HAP-1 (cell line): ENCODE measurements around the gene CATSPER3.

Experiments
- DNase-seq, 2 experiments: peaks; one replicate each; pipeline ENCODE4 v3.0.0-alpha.2; 2016 to 2020; ENCODE audit warnings: low spot score in 2 of 2
- H3K27me3 ChIP-seq: fragments of 250-450 bp; sonication (Bioruptor Pico); 2 replicates; pipeline ENCODE4 v1.5.1; 2020; ENCODE audit warnings: low read depth, mild to moderate bottlenecking, moderate library complexity
- H3K36me3 ChIP-seq: fragments of 250-450 bp; sonication (Bioruptor Pico); replicated peaks from 2 replicates; pipeline ENCODE4 v1.5.1; 2020; ENCODE audit warnings: mild to moderate bottlenecking
- H3K4me1 ChIP-seq: fragments of 250-450 bp; sonication (Bioruptor Pico); 2 replicates; pipeline ENCODE4 v1.5.1; 2020; ENCODE audit warnings: mild to moderate bottlenecking
- H3K4me3 ChIP-seq: fragments of 250-450 bp; sonication (Bioruptor Pico); 2 replicates; pipeline ENCODE4 v1.5.1; 2020; ENCODE audit warnings: mild to moderate bottlenecking, moderate library complexity
- H3K9me3 ChIP-seq: fragments of 250-450 bp; sonication (Bioruptor Pico); 2 replicates; pipeline ENCODE4 v1.5.1; 2020; ENCODE audit warnings: mild to moderate bottlenecking, moderate library complexity
- in situ Hi-C: fragments of 300-500 bp; cut with MboI; formaldehyde crosslinking; loops from 3 replicates; pipeline ENCODE4 v1.14.3; 2020; ENCODE audit warnings: low sequenced_read_pairs, inconsistent platforms, mixed read lengths

Gene CATSPER3

DNA sequence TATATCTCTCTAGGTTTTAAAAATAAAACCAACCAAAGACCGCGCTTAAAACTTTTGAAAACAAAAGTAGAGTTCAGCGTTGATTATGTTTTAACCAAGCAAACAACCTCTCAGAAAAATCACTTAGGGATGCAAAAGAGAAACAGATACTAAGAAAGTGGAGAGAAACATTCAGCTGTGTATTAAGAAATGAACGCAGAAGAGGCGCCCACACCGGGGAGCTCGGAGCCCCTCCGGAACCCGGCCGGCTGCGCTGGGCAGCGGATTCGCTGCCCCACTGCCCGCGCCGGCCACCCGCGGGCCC, 64.9 kb downstream of the CATSPER3 start:
- Histone ChIP-seq H3K9me3 (no peaks in the 10 kb centered on the region), H3K4me1 (peaks cover 7% of the 10 kb centered on the region), H3K4me3 (peak overlapping the region; percentile 87), H3K36me3 (peaks cover 31% of the 10 kb centered on the region), H3K27me3 (no peaks in the 10 kb centered on the region)
- in situ Hi-C loops = loop anchor here (10.0 kb wide), 1 partner anchor 162 kb away; no protein-coding TSS in a partner anchor
- DNase-seq = no peak

DNA sequence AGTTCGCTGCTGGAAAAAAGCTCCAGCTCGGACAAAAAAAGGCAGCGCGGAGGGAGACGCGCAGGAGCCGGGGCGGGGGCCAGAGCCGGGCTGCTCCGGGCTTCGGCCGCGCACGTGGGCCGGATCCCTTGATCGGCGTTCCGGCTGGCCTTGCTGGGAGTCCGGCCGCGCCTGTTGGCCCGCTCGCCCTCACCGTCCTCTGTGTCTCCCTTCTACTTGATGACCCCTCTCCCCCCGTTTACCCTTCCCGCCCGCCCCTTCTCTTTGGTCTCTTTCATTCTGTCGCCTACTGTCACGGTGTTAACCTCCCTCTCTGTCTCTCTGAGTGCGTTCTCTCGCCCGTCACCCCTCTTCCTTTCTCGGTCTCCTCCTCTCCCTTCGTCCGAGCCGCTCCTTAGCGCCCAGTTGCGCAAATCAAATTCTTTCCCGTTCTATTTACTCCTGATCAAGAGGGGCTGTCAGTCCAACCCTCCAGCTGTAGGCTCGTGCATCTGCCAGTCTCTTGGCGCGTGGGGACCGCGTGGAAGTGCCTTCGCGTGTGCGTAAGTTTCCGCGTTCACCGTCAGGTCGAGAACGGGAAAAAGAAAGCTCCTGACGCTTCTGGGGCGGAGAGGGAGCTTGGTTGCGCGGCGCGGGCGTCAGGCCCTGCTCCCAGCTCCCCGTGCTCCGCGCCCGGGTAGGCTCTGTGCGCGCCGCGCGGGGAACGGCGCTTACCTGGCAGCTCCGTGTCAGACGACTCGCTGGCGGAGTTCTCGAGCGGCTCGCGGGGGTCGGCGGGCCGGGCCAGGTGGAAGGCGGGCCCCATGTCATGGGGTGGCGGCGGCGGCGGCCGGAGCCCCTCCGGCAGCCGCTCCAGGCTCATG, 65.5 kb downstream of the CATSPER3 start:
- H3K4me1 ChIP-seq = peaks cover 7% of the 10 kb centered on the region
- peak; percentile 37 to 47 for DNase-seq
- in situ Hi-C loops = loop anchor here (10.0 kb wide), 1 partner anchor 162 kb away; no protein-coding TSS in a partner anchor
- peaks cover 2% of the 10 kb centered on the region; the same call in 1 of the 2 replicates for H3K27me3 ChIP-seq
- peak overlapping the region; percentile 87 for H3K4me3 ChIP-seq
- H3K9me3 ChIP-seq = no peaks in the 10 kb centered on the region
- peaks cover 25% of the 10 kb centered on the region for H3K36me3 ChIP-seq

DNA sequence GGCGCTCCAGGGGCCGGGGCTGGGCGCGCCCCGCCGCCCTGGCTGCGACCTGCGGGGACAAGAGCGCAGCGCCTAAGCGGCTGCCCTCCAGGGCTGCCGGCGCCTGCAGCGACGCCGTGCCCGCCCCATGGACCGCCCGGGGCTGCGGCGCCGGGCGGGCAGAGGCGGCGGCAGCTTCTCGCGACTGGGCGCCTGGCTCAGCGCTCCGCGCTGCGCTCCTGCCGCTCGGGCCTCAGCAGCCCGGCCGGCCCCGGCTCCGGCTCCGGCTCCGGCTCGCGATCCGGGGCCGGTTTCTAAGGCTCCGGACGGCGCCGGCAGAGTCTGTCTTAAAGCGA, 66.2 kb downstream of the CATSPER3 start, which contains the start of gene PITX1:
Gene PITX1, minus strand, starts transcription at position 328 of the 335 bp plus-strand sequence. CDS start 347 bp downstream, outside the sequence.
- Histone ChIP-seq H3K4me3 (peak within 1 kb of the TSS; percentile 87), H3K36me3 (peaks cover 22% of the 10 kb centered on the region), H3K4me1 (peaks cover 7% of the 10 kb centered on the region), H3K27me3 (peaks cover 8% of the 10 kb centered on the region), H3K9me3 (no peaks in the 10 kb centered on the region; the same call in 1 of the 2 replicates)
- DNase-seq = no peak
- in situ Hi-C loops = loop anchor here (10.0 kb wide), 1 partner anchor 161 kb away; no protein-coding TSS in a partner anchor

DNA sequence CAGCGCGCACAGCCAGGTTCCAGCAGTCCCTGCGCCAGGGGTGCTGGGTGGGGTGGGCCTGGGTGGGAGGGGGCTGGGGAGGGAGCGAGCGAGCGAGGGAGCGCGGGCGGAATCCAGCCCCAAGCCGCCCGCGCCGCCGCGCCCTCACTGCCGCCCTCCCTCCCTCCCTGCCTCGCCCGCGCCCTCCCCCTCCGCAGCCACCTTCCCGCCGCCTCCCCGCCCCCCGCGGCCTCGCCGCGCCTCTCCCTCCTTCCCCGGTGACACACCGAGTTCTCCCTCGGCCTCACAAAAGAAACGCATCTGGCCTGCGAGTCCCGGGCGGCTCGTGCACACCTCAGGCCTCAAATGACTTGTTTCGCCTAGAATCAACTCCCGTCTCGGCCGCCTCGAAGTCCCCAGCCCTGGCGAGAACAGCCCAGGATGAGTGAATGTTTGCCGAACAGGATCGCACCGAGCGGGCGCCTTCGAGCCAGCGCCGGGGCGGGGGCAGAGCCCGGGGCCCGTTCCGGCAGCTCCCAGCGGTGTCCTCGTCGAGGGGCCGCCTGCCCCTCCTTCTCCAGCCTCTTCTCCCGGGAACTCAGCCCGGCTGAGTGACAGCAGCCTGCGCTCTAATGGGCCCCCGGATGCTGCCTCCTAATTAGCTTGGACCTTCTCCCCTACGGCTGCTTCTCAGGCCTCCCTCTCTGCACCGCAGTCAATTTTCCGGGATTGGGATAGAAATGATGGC, 66.7 kb downstream of the CATSPER3 start:
- peaks cover 17% of the 10 kb centered on the region for H3K36me3 ChIP-seq
- DNase-seq = peak; percentile 85 to 93
- in situ Hi-C loops = loop anchor here (10.0 kb wide), 1 partner anchor 160 kb away; no protein-coding TSS in a partner anchor
- H3K4me3 ChIP-seq = peak overlapping the region; percentile 87
- peaks cover 7% of the 10 kb centered on the region for H3K4me1 ChIP-seq
- peaks cover 13% of the 10 kb centered on the region for H3K27me3 ChIP-seq
- no peaks in the 10 kb centered on the region; the same call in 1 of the 2 replicates for H3K9me3 ChIP-seq

DNA sequence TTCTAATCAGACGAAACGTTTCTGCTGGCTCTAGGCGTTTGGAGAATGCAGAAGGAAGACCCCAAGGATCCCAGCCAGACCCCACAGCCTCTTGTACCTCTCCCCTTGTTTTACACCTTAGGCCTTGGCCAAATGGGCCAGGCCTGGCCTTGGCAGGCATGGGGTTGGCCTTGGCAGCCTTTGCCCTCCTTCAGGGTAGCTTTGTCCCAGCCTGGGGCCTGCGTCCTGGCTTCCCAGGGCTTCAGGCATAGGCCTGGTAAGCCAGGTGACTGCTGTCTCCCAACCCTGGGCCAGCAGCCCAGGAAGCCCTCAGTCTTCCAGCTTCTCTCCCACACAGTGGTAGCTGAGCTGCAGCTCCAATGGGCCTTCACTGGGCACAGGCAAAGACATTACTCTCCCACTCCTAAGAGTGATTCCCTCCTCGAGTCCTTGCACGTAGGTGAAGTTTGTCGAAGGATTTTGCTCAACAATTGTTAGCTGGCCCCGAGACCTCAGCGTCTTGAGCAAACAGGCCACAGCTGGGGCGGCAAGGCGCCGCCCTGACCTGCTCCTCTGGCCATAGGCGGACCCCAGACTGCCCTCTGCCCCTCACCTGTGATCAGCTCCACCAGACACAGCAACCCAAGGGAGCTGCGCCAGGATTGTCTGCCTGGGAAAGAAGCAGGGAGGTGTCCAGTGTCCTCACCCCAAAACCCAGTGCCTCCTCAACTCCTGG, 67.4 kb downstream of the CATSPER3 start:
- H3K4me3 ChIP-seq = peak overlapping the region; percentile 87

DNA sequence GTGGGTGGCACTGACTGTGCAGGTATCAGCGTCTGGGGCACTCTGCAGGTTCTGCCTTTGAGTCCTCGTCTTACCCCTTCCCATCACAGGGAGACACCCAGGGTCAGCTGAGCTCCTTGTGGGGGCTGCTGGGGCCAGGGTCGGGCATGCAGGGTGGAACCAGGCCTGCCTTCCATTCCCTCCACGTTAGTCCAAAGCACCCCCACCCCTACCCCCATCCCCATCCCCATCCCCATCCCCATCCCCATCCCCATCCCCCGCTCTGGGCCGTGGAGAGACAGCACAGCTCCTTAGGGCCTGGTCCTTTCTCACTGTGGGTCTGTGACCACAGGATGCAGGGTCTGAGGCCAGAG, 67.9 kb downstream of the CATSPER3 start:
- H3K36me3 ChIP-seq = peaks cover 10% of the 10 kb centered on the region
- peaks cover 7% of the 10 kb centered on the region for H3K4me1 ChIP-seq
- DNase-seq = no peak
- no peak overlapping the region for H3K4me3 ChIP-seq
- no peaks in the 10 kb centered on the region; the same call in 1 of the 2 replicates for H3K9me3 ChIP-seq
- in situ Hi-C loops = loop anchor here (10.0 kb wide), 1 partner anchor 159 kb away; no protein-coding TSS in a partner anchor
- H3K27me3 ChIP-seq = peaks cover 14% of the 10 kb centered on the region

More for the DNA sequence above, 67.4 kb downstream of the CATSPER3 start:
- DNase-seq = no peak
- Histone ChIP-seq H3K36me3 (peaks cover 15% of the 10 kb centered on the region), H3K27me3 (peaks cover 14% of the 10 kb centered on the region), H3K9me3 (no peaks in the 10 kb centered on the region; the same call in 1 of the 2 replicates), H3K4me1 (peaks cover 7% of the 10 kb centered on the region)
- in situ Hi-C loops = loop anchor here (10.0 kb wide), 1 partner anchor 160 kb away; no protein-coding TSS in a partner anchor

DNA sequence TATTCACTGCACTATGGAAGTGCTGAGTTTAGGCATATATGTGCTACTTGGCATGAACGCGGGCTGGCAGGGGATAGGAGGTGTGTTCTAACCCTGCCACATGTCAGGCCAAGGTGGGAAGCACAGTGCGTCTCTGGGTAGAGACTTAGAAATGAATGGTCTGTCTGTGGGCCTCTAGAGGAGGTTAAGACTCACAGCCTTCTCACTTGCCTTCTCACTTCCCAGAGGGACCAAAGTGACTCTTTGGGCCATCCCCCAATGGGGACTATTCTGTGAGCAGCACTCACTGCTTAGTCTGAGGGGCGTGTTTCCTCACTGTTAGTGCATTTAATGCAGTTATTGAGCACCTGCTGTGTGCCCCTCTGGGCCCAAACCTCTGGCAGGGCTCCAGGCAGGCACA, 68.7 kb downstream of the CATSPER3 start:
- in situ Hi-C loops = loop anchor here (10.0 kb wide), 1 partner anchor 158 kb away; no protein-coding TSS in a partner anchor
- no peak for DNase-seq

DNA sequence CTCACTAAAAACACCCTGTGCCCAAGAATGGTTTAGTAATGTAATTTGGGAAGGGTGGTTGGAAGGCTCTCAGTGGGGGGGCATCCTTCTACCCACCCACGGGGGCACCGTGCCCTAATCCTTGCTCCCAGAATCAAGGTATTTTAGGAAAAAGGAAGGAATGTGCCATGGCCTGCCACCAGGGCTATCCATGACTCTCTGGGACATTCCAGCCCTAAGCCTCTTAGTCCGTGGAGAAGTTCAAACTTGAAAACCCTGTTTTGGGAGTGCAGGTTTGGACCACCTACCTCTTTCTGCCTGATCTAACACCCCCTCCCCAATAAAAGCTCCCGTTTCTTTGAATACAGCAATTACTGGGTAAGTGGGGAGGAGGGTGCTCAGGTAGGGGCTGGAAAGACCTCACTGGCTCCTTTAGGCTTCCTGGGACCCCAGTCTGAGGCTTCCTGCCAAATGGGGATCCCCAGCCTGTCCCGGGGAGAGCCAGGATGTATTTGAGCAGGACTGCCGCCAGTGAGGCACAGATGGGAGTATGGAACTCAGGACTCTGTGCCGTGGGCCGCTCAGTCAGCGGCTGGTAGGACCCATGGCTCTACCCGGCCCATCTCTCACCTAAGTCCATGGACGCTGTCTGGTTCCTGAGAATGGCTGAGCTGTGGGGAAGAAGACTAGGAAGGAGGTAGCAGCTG, 70.0 kb downstream of the CATSPER3 start:
- no peak for DNase-seq
- H3K4me1 ChIP-seq = peaks cover 7% of the 10 kb centered on the region
- no peak overlapping the region for H3K4me3 ChIP-seq
- in situ Hi-C loops = loop anchor here (10.0 kb wide), 1 partner anchor 157 kb away; no protein-coding TSS in a partner anchor
- no peaks in the 10 kb centered on the region; the same call in 1 of the 2 replicates for H3K9me3 ChIP-seq
- H3K27me3 ChIP-seq = peaks cover 17% of the 10 kb centered on the region
- no peaks in the 10 kb centered on the region for H3K36me3 ChIP-seq

More for the DNA sequence above, 68.7 kb downstream of the CATSPER3 start:
- no peak overlapping the region for H3K4me3 ChIP-seq
- peaks cover 15% of the 10 kb centered on the region for H3K27me3 ChIP-seq
- H3K36me3 ChIP-seq = peaks cover 2% of the 10 kb centered on the region
- H3K9me3 ChIP-seq = no peaks in the 10 kb centered on the region; the same call in 1 of the 2 replicates
- peaks cover 7% of the 10 kb centered on the region for H3K4me1 ChIP-seq

DNA sequence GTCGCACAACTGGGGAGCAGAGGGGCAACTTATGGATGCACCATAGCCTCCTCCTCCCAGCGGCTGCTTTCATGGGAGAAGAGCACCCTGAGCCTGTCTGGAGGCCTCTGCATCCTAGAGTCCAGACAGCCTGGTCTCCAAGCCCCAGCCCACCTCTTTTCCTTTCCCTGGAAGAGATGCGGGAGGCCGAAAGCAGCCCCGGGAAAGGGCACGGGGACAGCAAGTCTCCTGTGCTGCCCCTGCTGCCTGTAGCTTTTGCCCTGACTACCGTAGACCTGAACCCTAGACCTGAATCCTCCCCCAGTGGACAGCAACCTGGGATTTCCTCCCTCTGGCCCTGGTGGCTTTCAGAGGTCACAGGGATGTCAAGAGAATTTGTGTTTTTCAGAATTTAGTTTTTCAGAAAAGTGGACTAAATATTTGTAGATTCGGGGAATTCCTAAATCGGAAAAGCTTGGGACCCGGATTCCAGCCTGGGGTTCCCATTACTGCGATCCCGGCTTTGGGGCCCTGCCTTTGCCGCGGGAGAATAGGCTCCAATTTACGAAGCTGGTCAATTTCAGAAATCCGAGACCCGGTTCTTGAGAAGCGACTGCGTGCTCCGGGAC, 70.6 kb downstream of the CATSPER3 start:
- in situ Hi-C loops = loop anchor here (10.0 kb wide), 1 partner anchor 156 kb away; no protein-coding TSS in a partner anchor
- Histone ChIP-seq H3K4me3 (no peak overlapping the region), H3K4me1 (peaks cover 7% of the 10 kb centered on the region), H3K36me3 (no peaks in the 10 kb centered on the region), H3K9me3 (no peaks in the 10 kb centered on the region; the same call in 1 of the 2 replicates), H3K27me3 (peaks cover 17% of the 10 kb centered on the region)
- DNase-seq = no peak

DNA sequence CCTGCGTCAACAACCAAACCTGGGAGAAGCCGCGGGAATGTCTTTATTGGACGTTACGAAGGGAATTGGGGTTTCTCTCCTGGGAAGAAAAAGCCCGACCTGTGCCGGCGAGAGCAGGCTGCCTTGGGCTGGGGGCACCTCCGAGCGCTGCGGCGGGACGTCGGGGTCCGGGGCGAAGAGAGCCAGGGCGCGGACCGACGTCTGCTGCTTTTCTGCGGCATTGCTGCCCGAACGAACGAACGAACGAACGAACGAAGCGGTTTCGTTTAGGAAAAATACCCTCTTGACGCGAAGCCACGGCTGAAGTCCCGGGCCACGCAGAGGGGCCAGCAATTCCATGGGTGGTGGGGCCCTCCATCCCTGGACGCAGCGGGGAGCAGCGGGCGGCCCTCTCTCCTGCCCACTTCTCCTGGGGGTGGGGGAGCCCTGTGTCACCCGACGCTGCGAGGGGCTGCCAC, 71.1 kb downstream of the CATSPER3 start:
- no peak overlapping the region for H3K4me3 ChIP-seq

DNA sequence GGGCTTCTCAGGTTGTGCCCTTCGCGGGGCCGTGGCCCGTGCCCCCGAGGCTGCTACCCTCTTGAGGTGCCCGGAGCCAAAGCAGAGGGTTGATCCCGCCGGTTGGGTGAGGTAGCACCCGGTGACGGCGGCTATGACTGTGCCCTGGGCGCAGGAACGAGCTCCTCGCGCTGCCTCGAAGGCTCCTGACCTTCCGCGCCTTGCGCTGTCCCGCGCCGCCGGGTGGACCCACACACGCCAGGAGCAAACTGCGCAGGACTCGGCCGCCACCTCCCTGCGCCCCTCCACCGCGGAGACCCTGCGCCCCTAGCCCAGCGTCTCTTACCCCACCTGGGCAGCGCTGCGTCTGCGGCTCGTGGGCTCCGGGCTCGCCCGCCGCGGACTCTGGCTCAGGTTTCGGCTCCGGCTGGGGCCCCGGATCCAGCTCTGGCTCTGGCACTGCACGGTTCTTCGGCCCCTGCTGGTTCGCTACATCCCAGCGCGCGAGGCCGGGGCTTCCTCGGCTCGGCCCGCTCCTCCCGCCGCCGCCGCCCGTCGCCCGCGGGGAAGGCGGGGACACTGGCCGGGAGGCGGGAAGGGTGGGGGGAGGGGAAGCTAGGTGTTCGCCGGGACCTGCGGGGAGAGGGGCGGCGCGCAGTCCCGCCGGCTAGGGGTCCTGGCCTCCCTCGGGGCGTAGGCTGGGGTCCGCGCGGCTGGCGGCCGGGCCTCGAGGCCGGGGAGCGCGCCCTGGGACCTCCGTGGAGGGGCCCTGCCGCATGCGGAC, 71.7 kb downstream of the CATSPER3 start:
- H3K9me3 ChIP-seq = no peaks in the 10 kb centered on the region; the same call in 1 of the 2 replicates
- in situ Hi-C loops = loop anchor here (10.0 kb wide), 1 partner anchor 155 kb away; no protein-coding TSS in a partner anchor
- DNase-seq = no peak
- H3K27me3 ChIP-seq = peaks cover 17% of the 10 kb centered on the region
- H3K4me3 ChIP-seq = no peak overlapping the region
- H3K36me3 ChIP-seq = no peaks in the 10 kb centered on the region
- peaks cover 6% of the 10 kb centered on the region for H3K4me1 ChIP-seq

More for the DNA sequence above, 71.1 kb downstream of the CATSPER3 start:
- Histone ChIP-seq H3K4me1 (peaks cover 7% of the 10 kb centered on the region), H3K27me3 (peaks cover 17% of the 10 kb centered on the region), H3K36me3 (no peaks in the 10 kb centered on the region), H3K9me3 (no peaks in the 10 kb centered on the region; the same call in 1 of the 2 replicates)
- in situ Hi-C loops = loop anchor here (10.0 kb wide), 1 partner anchor 156 kb away; no protein-coding TSS in a partner anchor
- no peak for DNase-seq

DNA sequence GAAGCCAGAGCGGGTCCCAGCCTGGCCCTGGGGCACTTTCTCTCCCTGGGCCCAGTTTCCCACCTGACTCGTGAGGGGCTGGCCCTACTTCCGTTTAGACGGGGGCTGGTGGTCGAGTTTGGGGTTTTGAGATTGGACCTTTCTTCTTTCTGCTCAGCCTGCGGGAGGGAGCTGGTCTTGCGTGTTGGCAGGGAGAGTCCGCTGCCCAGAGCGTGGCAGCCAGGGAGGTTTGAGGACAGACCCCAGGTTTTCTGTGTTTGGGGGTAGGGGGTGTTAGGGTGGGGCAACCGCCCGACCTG, 72.3 kb downstream of the CATSPER3 start:
- DNase-seq = no peak

More for the DNA sequence above, 72.3 kb downstream of the CATSPER3 start:
- H3K27me3 ChIP-seq = peaks cover 17% of the 10 kb centered on the region
- no peaks in the 10 kb centered on the region for H3K36me3 ChIP-seq
- in situ Hi-C loops = no loop called here
- H3K4me3 ChIP-seq = no peak overlapping the region
- H3K9me3 ChIP-seq = no peaks in the 10 kb centered on the region; the same call in 1 of the 2 replicates
- H3K4me1 ChIP-seq = peaks cover under 1% of the 10 kb centered on the region
